Stimulated activated CD4-positive, alpha-beta T cell treated with anti-CD3 and anti-CD28 coated beads, Interleukin-15, amount 100 ng/mL, for 1 hour (primary cell): ENCODE results near the gene JCAD.

ENCODE experiments used
- DNase-seq, 2 donors: peaks; one replicate each; pipeline ENCODE4 v3.0.0-alpha.2; 2020; ENCODE audit warnings: low read depth in 1 of 2, low spot score in 1 of 2

JCAD gene

DNA sequence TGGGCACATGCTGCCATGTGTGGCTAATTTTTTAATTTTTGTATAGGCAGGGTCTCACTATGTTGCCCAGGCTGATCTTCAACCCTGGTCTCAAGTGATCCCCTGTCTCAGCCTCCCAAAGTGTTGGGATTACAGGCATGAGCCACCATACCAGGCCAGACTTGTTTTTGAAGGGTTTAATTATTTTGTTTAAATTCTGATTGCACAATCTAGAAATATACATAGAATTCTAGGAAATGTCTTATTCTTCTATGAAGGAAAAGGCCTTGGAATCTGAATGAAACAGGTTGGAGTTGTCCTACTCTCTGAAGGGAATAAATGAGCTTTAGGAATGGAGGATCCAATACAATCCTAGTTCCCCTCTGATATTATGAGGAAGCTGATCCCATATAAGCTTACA, 15.5 kb upstream of the JCAD start:
- DNase-seq: no peak

- DNase-seq: no peak
Observed at GRCh38 chr10:30074090-30074489, 14.7 kb upstream of the JCAD start.

- no peak for DNase-seq
Observed at GRCh38 chr10:30073767-30074060, 14.3 kb upstream of the JCAD start.

DNA sequence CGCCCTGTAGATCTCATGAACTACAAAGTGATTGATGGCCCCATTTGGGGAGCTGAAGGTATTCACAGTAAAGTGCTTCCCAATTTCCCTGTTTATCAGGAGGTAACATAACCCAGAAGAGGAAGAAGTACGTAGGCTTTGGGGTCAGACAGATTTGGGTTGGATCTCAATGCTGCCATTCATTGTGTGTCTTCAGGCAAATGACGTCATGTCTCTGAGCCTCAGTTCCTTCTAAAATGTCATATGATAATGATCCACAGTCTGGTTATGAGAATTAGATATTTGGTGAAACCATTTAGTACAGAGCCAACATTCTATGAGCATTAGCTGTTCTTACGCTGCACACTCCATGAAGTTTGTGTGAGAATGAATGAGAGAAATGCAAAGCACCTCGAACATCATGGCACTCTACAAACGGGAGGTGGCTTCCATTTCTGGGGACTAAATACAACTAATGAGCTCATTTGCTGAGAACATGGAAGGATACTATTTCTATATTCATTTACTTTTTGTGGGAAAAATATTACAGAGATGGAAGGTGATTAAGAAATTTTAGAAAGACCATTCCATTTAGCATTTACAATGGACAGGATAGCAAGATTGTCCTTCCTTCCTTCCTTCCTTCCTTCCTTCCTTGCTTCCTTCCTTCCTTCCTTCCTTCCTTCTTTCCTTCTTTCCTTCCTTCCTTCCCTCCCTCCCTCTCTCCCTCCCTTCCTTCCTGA, 13.8 kb upstream of the JCAD start:
- DNase-seq: no peak

GRCh38 chr10:30072068-30072467, 12.7 kb upstream of the JCAD start:
- DNase-seq: no peak

GRCh38 chr10:30070001-30070685, 10.8 kb upstream of the JCAD start:
- no peak for DNase-seq

GRCh38 chr10:30068492-30069223, 9.3 kb upstream of the JCAD start:
- no peak for DNase-seq

GRCh38 chr10:30063099-30063498, 3.7 kb upstream of the JCAD start:
- no peak for DNase-seq

DNA sequence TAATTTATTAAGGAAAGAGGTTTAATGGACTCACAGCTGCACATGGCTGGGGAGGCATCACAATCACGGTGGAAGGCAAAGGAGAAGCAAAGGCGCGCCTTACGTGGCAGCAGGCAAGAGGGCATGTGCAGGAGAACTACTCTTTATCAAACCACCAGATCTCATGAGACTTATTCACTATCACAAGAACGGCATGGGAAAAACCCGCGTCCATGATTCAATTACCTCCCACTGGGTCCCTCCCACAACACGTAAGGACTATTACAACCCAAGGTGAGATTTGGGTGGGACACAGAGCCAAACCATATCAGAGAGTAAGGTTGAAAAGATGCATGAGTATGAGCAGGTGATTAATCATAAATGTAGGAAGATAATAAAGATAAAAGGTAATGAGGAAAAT, 3.2 kb upstream of the JCAD start:
- DNase-seq: no peak

GRCh38 chr10:30062090-30062489, 2.7 kb upstream of the JCAD start:
- DNase-seq: no peak

DNA sequence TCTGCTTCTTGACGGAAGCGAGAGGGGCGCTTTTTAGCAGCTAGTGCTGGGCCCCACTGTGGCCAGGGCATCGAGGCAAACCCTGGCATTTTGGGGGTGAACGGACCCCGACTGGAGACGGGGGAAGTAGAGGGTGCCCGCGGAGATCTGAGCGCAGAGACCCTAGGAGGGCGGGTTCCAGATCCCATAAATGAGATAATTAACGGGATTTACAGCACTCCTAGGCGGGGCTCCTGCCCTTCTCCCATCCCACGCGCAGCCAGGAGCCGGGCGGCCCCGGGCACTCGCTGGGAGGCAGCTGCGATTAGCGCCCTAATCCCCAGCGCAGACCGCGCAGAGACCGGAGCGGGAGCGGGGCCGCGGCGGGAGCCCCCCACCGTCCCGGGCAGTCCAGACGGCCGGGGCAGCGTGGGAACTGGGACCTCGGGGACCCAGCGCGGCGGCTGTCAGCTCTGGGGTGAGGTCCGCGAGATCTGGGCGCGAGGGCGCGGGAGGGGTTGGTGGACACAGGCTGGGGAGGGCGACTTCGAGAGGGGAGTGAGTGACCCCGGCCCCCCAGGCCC, 735 bp downstream of the JCAD start:
- DNase-seq: no peak

DNA sequence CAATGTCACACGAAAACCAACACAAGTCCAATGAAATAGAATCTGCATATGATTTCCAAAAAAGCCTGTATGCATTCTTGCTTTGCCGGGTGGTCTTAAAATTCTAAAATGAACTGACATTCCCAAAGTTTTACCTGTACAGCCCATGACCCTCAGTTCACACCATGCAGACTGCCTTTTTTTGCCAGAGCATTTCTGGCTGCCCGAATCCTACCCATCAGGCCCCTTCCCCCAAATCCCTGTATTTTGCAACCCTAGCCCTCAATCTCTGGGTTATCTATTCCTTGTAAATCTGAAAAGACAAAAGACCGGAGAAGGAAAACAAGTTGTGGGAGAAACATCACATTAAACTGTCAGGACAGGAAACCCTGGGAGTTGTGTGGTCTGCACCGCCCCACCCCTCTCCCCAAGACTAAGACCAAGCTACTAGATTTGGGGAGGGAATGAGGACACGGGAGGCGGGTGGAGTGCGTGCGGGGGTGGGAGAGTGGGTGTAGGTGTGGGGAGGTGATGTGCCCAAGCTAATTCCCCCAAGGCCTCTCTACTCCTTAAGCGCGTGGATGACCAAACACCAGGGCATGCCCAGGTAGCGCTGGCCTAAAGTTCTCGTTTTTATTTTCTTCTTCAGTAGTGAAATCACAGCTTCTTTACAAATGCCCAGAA, 1.4 kb downstream of the JCAD start:
- DNase-seq: no peak

- DNase-seq: no peak
Observed at GRCh38 chr10:30057421-30057841, 2.0 kb downstream of the JCAD start.

DNA sequence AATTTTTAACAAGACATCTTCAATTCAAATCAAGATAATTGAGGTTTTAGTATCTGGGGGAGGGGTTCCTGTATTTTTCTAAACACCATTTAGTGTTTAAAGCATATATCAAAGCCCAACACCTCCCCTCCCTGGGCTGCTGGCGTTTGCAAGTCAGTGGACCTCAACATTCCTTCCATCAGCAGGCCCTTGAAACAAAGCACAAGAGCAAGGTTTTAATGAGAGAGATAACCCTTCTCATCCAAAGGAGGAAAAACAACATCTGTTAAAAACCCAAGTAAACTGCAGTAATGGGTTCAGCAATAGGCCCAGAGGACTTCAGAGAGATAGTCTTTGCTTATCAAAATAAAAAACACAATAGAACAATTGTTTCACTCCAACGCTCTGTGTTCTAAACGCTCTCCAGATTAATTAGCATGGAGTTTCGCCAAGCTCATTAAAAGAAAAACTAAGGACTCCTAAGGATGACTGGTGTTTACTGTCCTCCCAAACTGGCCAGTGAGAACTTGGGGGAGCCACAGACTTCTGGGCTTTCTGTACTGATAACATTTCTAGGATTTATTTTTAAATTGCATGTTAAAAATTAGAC, 2.5 kb downstream of the JCAD start:
- DNase-seq: no peak

- DNase-seq: no peak
Observed at GRCh38 chr10:30056281-30056680, 3.1 kb downstream of the JCAD start.

- no peak for DNase-seq
Observed at GRCh38 chr10:30055226-30055662, 4.1 kb downstream of the JCAD start.

DNA sequence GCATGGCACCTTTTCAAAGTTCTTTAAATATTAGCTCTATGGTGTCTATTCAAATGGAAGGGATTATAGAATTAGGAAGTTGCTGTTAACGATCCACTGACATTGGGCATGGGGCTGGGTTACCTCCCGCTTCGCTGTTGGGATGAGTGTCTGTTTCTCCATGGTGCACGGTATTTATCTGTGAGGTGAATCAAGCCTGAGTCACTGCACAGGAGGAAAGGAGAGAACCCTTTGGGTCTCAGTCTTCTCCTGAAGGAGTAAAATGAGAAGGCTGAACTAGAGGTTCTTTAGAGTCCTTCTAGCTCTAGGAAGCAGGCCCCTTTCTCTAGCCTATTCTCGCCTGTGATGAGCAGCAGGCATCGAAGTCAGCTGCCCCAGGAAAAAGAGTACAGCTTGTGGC, 7.3 kb downstream of the JCAD start:
- no peak for DNase-seq

- no peak for DNase-seq
Observed at GRCh38 chr10:30051220-30051619, 8.2 kb downstream of the JCAD start.

- DNase-seq: no peak
Observed at GRCh38 chr10:30050411-30050810, 9.0 kb downstream of the JCAD start.

GRCh38 chr10:30048768-30049517, 10.4 kb downstream of the JCAD start:
- no peak for DNase-seq
